AG04449 (cell line): ENCODE measurements around the gene PIK3AP1.

Experiments used
- CTCF ChIA-PET: fragments of 350-600 bp; formaldehyde crosslinking; extraction: SDS; loops from one replicate; lab custom pipeline; 2021; ENCODE audit warnings: antibody characterized with exemption; lab: Yijun Ruan, JAX
- POLR2A ChIA-PET: fragments of 400-600, 350-600 bp; formaldehyde crosslinking; extraction: SDS; loops from one replicate; lab custom pipeline; 2020; ENCODE audit warnings: antibody characterized with exemption, inconsistent platforms; lab: Yijun Ruan, JAX
- DNase-seq: peaks from one replicate; pipeline ENCODE4 v3.0.0-alpha.2; 2010; ENCODE audit warnings: low read depth, low spot score
- H3K4me3 ChIP-seq: 2 replicates; pipeline ENCODE4 v1.5.1; 2011; ENCODE audit warnings: low read depth, mild to moderate bottlenecking, control low read depth, low read length
- CTCF ChIP-seq: IDR thresholded peaks from one replicate; pipeline ENCODE4 v1.5.1; 2011; ENCODE audit warnings: mild to moderate bottlenecking, moderate library complexity, low read length, control low read depth, inconsistent platforms; ENCODE audit not compliant: insufficient read depth; ENCODE audit errors: missing control alignments

PIK3AP1 gene

GRCh38 chr10:96708456-96708855, 11.9 kb downstream of the PIK3AP1 start:
- CTCF ChIA-PET: no interaction called here
- no peak for DNase-seq
- POLR2A ChIA-PET: no interaction called here
- TF ChIP-seq CTCF: no peak
- no peak overlapping the region for H3K4me3 ChIP-seq

- no peak for TF ChIP-seq CTCF
- CTCF ChIA-PET: interaction anchor here (0.7 kb wide), 1 partner anchor 65 kb away, joined by 3 read pairs; no protein-coding TSS in a partner anchor
- POLR2A ChIA-PET: no interaction called here
- no peak overlapping the region for H3K4me3 ChIP-seq
- DNase-seq: no peak
Measured at GRCh38 chr10:96706331-96706853, 13.9 kb downstream of the PIK3AP1 start.

DNA sequence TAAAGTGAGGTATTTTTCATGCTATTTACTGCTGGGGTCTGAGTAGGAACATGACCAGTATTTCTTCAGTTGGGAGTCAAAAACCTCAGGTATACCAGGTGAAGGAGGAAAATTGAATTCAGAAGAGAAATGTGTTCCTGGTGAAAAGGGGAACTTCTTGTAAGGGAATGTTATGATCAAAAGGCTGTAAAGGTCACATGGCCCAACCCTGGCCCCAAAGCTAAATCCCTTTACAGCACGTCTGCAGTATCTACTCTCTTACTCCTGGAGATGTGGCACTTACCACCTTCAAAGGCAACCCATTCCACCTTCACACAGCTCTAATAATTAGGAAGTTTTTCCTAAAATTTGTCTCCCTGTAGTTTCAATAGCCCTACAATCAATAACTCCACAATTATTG, 15.2 kb downstream of the PIK3AP1 start:
- TF ChIP-seq CTCF: no peak
- POLR2A ChIA-PET: no interaction called here
- no peak for DNase-seq
- no peak overlapping the region for H3K4me3 ChIP-seq
- CTCF ChIA-PET: no interaction called here

DNA sequence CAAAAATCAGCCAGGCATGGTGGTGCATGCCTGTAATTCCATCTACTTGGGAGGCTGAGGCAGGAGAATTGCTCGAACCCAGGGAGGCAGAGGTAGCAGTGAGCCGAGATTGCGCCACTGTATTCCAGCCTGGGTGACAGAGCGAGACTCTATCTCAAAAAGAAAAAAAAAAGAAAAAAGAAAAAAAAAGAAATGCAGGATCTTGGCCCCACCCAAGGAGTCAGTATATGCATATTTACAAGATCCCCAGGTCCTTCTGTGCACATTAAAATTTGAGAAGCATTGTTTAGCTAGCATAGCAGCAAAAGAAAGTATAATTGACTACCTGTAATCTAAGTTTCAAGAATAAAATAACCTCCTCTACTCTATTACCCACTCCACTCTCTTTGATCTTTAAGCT, 15.8 kb downstream of the PIK3AP1 start:
- ChIA-PET CTCF (no interaction called here), POLR2A (no interaction called here)
- no peak overlapping the region for H3K4me3 ChIP-seq
- no peak for TF ChIP-seq CTCF
- DNase-seq: no peak

DNA sequence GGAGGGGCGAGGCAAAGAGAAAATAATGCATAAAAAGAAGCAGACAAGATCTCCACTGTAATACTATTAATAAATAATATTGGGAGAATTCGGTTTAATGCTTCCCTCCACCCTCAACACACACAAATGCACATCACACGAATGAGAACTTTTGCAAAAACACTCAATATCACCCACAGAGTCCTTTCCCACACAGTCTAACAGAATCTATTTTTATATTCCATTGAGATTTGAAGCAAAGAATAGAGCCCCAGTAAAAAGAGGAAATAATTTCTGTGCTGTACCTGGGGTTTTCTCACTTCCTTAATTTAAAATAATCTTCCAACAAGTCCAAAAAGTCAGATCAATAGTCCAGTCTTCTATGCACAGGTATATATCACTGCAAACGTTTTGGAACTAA, 17.0 kb downstream of the PIK3AP1 start:
- ChIA-PET POLR2A (no interaction called here), CTCF (no interaction called here)
- TF ChIP-seq CTCF: no peak
- no peak for DNase-seq
- H3K4me3 ChIP-seq: no peak overlapping the region

DNA sequence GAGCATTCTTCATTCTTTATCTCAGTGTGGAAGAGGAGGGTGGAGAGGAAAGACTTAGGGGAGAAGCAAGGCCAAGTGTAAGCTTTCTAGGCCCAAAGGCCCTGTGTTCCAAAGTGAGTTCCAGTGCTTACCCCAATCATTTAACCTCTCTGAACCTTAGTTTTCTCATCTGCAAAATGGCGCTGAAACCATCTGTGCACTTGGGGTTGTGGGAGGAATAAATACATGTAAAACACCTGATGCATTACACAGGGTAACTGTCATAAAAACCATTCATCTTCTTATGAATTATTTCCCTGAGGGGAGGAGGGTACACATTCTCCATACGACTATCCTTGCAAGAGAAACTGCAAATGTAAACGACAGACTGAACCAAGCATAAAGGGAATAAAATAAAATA, 19.0 kb downstream of the PIK3AP1 start:
- TF ChIP-seq CTCF: no peak
- POLR2A ChIA-PET: no interaction called here
- H3K4me3 ChIP-seq: no peak overlapping the region
- no peak for DNase-seq
- CTCF ChIA-PET: no interaction called here
